ENCODE results near the gene ZNF532.
"Not testable (repeated sequence)": the region's sequence is repeated elsewhere in the genome, so short reads cannot be mapped to it uniquely, and the experiment has no call there.

Gene ZNF532

GRCh38 chr18:58902961-58903360, 38.3 kb downstream of the ZNF532 start:
- no peak for DNase-seq (ENCODE audit: low spot score)

- DNase-seq (ENCODE audit: low spot score): no peak
Observed at GRCh38 chr18:58903533-58903932, 38.9 kb downstream of the ZNF532 start.

GRCh38 chr18:58905777-58906428, 41.2 kb downstream of the ZNF532 start:
- no peak for DNase-seq (ENCODE audit: low spot score)

GRCh38 chr18:58908006-58908405, 43.3 kb downstream of the ZNF532 start:
- DNase-seq (ENCODE audit: low spot score): no peak

- no peak for DNase-seq (ENCODE audit: low spot score)
Observed at GRCh38 chr18:58909521-58909920, 44.8 kb downstream of the ZNF532 start.

- no peak for DNase-seq (ENCODE audit: low spot score)
Observed at GRCh38 chr18:58911241-58911640, 46.6 kb downstream of the ZNF532 start.

- DNase-seq (ENCODE audit: low spot score): no peak
Observed at GRCh38 chr18:58911766-58912165, 47.1 kb downstream of the ZNF532 start.

- no peak for DNase-seq (ENCODE audit: low spot score)
Observed at GRCh38 chr18:58915006-58915799, 50.5 kb downstream of the ZNF532 start.

- no peak for DNase-seq (ENCODE audit: low spot score)
Observed at GRCh38 chr18:58915995-58916394, 51.3 kb downstream of the ZNF532 start.

- not testable (repeated sequence) for DNase-seq (ENCODE audit: low spot score)
Observed at GRCh38 chr18:58919934-58920333, 55.3 kb downstream of the ZNF532 start.

GRCh38 chr18:58922995-58923394, 58.3 kb downstream of the ZNF532 start:
- DNase-seq (ENCODE audit: low spot score): no peak

GRCh38 chr18:58924473-58924872, 59.8 kb downstream of the ZNF532 start:
- no peak for DNase-seq (ENCODE audit: low spot score)

- no peak for DNase-seq (ENCODE audit: low spot score)
Observed at GRCh38 chr18:58927659-58928058, 63.0 kb downstream of the ZNF532 start.

GRCh38 chr18:58928386-58928785, 63.7 kb downstream of the ZNF532 start:
- no peak for DNase-seq (ENCODE audit: low spot score)

GRCh38 chr18:58929206-58929605, 64.5 kb downstream of the ZNF532 start:
- no peak for DNase-seq (ENCODE audit: low spot score)

- DNase-seq (ENCODE audit: low spot score): no peak
Observed at GRCh38 chr18:58934356-58934755, 69.7 kb downstream of the ZNF532 start.

- DNase-seq (ENCODE audit: low spot score): no peak
Observed at GRCh38 chr18:58934933-58935577, 70.4 kb downstream of the ZNF532 start.

- DNase-seq (ENCODE audit: low spot score): no peak
Observed at GRCh38 chr18:58937071-58937886, 72.6 kb downstream of the ZNF532 start.

- no peak for DNase-seq (ENCODE audit: low spot score)
Observed at GRCh38 chr18:58937887-58938267, 73.2 kb downstream of the ZNF532 start.

GRCh38 chr18:58941426-58942099, 76.9 kb downstream of the ZNF532 start:
- no peak for DNase-seq (ENCODE audit: low spot score)

GRCh38 chr18:58943896-58944295, 79.2 kb downstream of the ZNF532 start:
- DNase-seq (ENCODE audit: low spot score): no peak

Data from hematopoietic multipotent progenitor cell treated with erythropoietin and hydrocortisone succinate and interleukin-3 and kit ligand, for 17 days (in vitro differentiated cells).